GM21526 (cell line): ENCODE data around the gene GALR2.
"Not testable (repeated sequence)": the region's sequence is repeated elsewhere in the genome, so short reads cannot be mapped to it uniquely, and the experiment has no call there.

Source experiments
- ATAC-seq: cut with Tn5 transposase; IDR thresholded peaks from one replicate; pipeline ENCODE4 v1.9.1; 2021; ENCODE audit warnings: moderate library complexity; ENCODE audit not compliant: unreplicated experiment, low FRiP score

GALR2 gene, protein sequence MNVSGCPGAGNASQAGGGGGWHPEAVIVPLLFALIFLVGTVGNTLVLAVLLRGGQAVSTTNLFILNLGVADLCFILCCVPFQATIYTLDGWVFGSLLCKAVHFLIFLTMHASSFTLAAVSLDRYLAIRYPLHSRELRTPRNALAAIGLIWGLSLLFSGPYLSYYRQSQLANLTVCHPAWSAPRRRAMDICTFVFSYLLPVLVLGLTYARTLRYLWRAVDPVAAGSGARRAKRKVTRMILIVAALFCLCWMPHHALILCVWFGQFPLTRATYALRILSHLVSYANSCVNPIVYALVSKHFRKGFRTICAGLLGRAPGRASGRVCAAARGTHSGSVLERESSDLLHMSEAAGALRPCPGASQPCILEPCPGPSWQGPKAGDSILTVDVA

GRCh38 chr17:76074390-76075363, at the start of gene GALR2:
Gene GALR2, plus strand, starts transcription at chr17:76074781. Its CDS starts 103 bp downstream, at chr17:76074884.
- no peak for ATAC-seq

DNA sequence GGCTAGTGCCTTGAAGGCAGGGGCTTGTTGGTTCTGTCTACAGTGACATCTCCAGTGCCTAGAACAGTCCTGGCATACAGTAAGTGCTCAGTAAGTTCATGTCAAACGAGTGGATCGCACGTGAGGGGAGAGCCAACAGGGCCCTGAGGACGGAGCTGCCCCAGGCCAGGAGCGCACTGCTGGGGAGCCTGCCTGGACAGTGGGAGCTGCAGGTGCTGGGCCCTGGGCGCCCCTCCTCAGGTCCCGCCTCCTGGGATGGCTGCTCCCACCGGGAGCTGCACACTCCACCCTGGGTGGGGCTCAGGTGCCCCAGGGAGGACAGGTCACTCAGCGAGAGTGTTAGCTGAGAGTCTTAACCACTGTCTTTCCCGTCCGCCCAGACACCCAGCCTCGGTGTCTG, 49.3 kb upstream of the GALR2 start:
- no peak for ATAC-seq

- ATAC-seq: no peak
Observed at GRCh38 chr17:76026714-76027158, 47.8 kb upstream of the GALR2 start.

GRCh38 chr17:76027159-76027839, 47.3 kb upstream of the GALR2 start, which contains the start of gene EVPL:
Gene EVPL, minus strand, starts transcription at chr17:76027306. Its CDS starts 108 bp downstream, at chr17:76027198.
- no peak for ATAC-seq

DNA sequence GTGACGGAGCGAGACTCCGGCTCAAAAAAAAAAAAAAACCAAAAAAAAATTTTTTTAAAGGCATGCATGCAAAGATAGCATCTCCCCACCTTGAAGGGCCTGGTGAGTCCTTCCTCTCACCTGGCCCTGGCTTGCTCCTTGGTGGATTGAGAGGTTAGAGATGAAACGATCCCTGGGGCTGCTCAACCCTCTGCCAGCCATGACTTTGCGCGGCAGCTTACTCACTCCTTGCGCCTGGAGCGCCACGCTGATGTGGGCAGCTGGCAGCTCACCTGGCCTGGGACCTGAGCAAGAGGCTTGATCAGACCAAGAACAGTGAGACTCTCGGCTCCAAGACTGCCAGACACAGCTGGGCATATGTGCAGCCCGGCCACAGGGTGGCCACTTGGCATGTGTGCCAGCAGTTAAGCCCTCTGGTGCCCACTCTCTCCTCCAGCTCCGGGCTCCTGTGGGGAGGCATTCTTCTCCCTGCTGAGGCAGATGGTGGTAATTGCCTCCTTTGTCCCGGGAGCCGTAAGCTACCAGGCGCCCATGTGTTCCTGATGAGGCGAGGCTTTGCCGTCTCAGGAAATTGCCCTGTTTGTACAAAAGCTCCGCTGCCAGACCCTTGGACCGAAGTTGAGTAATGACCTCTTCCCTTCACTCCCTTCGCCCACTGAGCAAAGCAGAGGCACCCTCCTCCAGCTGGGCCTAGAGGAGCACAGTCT, 42.4 kb upstream of the GALR2 start:
- ATAC-seq: no peak

DNA sequence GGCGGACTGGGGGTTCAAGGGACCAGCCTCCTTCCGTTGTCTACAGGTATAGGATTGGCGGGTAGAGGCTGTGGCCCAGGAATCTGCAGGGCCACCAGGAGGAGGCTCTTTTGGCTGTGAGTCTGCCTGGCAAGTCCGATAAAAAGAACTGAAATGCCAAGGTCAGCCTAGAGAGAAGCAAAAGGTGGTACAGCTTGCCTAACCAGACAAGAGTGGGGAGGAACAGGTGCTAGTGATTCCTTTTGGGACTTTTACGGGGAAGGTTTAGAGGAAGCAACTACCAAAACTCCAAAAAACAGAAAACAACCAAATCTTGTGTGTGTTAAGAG, 41.8 kb upstream of the GALR2 start:
- ATAC-seq: no peak

- ATAC-seq: no peak
Observed at GRCh38 chr17:76033139-76033538, 41.4 kb upstream of the GALR2 start.

DNA sequence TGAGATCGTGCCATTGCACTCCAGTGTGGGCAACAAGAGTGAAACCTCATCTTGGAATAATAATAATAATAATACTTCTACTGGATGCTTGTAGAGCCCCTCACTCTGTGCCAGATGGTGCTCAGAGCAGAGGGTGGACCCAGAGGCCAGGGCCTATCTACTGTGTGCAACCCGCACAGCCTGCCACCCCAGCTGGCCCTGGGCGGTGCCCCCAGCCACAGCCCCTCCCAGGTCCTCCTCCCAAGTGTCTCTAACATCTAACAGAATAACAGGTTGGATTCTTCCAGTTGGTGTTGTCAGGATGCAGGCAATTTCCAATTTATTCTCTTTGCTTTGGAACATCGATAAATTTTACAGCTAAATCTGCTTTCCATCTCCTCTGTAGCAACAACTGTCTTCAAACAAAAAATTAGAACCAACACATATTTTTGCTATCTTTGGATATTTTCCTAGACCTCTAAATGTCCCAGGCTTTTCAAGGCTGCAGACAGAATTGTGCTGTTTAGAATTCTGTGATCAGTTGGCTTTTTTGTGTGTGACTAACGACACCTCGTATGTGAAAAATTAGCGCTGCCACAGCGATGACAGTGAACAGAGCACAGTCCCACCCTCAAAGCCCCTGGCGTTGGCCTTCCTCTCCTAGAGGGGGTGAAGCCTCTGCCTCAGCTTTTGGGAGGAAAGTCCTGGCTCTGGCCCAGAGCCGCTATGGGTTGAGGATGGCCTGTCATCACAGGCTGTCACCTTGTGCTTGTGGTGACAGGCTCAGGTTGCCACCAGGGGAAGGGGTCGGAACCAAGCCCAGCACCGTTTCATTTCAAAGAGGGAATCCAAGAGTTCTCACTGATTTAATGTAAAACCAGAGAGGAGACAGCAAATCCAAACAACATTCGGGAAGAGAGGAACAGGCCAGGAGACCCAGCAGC, 39.9 kb upstream of the GALR2 start:
- ATAC-seq: no peak

DNA sequence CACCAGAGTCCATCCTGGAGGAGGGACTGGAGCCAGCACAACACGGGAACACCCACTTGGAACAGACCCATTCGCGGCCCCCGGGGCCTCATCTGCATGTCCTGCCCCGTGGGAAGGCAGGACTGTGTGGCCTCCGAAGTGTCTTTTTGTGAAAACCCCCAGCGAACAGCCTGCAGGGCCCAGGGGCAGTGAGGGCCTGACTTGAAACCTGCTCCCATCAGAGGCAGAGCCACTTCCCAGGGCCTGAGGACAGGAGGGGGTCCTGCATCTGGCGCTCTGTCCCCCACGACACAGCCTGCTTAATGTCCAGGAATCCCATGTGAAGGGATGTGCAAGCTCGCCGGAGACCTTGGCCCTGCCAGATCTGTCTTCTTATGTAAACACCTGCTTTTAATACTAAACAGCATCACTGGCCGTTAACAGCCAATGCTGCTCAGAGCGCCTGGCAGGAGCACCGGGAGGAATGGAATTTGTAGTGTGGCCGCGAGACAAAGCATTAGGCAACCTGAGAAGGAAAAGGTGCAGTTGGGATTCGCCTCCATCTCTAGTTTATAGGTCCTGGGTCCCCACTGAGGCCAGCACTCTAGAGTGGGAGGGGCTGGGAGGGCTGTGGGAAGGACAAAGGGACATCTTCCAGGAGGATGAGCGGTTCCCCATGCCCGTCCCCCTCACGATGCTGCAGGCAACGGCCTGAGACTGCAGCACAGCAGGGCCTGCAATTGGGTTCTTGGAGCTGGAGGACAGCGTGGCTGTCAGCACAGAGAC, 37.9 kb upstream of the GALR2 start:
- no peak for ATAC-seq

DNA sequence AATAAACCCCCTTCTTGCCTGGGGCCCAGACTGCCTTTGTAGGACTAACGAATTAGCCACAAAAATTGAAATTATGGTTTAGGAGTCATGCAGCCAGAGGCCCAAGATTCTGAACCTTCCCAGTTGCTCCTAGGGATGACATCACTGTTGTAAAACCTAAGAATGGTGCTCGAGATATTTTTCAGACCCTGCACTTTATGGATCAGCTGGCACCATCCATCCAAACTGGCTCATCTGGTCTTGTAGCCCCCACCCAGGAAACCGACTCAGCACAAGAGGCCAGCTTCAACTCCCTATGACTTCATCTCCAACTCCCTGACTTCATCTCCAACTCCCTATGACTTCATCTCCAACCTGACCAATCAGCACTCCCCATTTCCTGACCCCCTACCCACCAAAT, 36.5 kb upstream of the GALR2 start:
- ATAC-seq: no peak

DNA sequence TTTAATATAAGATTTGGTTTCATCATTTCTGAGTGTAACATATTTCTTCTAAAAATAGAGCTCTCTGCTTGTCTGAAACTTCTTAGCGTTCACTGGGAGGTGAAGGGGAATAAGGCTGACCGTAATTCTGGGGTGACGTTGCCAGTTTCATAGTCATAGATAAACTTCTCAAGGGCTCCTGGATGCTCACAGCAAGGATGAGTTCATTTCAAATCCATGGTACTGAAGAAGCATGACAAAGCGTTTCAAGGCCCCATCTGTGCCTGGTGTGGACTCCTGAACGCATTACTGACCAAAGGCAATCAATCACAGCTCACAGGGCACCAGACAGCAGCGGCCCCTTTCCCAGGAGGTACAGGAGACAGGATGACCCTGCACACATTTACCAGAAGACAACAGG, 35.5 kb upstream of the GALR2 start:
- ATAC-seq: no peak

DNA sequence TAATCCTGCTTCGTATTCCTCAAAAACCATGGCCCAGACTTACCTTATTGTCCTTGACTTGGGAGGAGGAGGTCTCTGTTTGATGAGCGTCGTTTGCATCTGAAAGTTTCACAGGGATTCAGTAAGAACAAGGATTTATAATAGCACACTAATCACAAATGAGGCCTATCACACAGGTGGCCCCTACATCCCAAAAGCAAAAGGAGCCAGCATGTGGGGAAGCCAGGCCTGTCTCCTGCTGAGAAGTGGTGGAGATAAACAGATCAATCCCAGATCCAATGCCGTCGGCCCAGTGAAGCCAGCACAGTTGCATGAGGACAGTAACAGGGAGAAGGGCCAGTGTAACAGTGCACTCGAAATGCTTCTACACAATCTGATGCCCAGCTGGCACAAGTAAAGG, 34.2 kb upstream of the GALR2 start:
- no peak for ATAC-seq

- ATAC-seq: not testable (repeated sequence)
Observed at GRCh38 chr17:76042868-76043267, 31.7 kb upstream of the GALR2 start.

DNA sequence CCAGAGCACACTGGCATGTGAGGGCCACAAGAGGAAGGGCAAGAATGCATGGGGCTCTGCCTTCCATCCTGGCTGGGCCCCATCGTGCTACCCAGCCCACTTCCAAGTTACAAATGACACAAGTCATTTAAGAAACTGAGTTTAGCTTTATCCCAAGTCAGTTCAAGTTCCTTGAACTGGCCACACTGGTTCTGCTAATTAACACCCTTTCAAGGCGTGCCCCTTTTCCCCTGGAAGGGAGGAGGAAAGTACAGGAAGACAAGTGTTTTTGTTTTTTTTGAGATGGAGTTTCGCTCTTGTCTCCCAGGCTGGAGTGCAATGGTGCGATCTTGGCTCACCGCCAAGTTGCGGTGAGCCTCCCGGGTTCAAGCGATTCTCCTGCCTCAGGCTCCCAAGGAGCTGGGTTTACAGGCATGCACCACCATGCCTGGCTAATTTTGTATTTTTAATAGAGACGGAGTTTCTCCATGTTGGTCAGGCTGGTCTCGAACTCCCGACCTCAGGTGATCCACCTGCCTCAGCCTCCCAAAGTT, 30.0 kb upstream of the GALR2 start:
- ATAC-seq: not testable (repeated sequence)

GRCh38 chr17:76046064-76046463, 28.5 kb upstream of the GALR2 start:
- no peak for ATAC-seq

DNA sequence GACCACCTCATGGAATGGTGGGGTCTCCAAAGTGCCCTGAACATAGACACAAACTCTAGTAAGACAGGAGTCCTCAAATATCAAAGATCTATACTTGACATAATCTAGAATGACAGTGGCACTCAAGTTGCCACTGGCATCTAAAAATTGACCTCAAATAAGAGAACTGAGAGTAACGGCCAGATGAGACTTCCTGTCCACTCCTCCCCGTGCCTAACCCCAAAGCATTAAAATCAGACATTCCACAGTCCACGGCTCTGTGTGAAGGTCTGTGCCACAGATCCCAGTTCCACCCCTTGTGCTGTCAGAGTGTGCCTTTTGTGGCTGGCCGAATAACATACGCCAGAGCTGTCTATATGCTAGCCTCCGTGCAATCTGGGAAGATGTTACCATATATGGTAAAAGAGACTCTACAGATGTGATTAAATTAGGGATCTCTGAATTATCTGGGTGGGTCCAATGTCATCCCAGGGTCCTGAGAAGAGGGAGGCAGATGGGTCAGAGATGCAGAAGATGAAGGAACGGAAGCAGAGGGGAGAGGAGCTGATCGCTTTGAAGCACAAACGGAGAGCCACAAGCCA, 26.5 kb upstream of the GALR2 start:
- ATAC-seq: no peak

DNA sequence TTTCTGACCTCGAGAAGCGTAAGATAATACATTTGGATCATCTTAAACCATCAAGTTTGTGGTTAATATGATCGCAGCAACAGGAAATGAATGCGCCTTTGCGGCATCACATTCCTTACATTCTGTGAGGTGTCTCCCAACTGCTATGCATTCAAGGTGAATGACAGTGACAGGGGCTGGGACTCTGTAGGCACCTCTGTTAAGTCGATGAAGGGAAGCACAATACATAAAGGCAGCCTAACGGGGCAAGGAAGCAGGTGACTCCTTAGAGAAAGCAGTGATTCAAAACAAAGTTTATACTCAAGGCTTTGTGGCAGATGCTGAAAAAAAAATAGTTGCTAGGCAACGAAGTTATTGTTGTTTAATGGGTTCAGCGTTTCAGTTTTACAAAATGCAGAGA, 25.9 kb upstream of the GALR2 start:
- no peak for ATAC-seq

DNA sequence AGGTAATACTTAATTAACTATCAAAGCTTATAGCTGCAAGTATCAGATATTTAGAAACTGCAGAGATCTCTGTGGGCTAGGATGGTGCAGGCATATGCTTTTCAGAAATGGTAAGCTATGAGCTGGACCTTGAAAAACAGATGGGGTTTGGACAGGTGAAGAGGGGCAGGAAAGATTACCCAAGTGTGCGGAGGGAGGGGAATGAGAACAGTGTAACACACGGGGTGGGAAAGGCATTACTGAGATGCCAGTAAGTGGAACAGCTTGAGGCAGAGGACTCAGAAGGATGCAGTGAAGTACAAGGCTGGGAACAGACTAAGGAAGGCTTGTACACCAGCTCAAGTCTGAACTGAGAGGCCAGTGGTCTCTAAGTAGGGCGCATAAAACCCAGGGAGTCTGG, 25.3 kb upstream of the GALR2 start:
- no peak for ATAC-seq
